SH-SY5Y (cell line): ENCODE measurements around the gene YAP1.

Experiments used
- GATA2 ChIP-seq: IDR thresholded peaks from 2 replicates; pipeline ENCODE4 v1.6.1; 2011; ENCODE audit warnings: mild to moderate bottlenecking, low read depth, low read length
- GATA3 ChIP-seq: IDR thresholded peaks from 2 replicates; pipeline ENCODE4 v1.6.1; 2011; ENCODE audit warnings: low read depth, mild to moderate bottlenecking, low read length, moderate library complexity

- TF ChIP-seq GATA2 (no peak), GATA3 (no peak)
These were observed 155.9 kb downstream of the YAP1 start for GRCh38 chr11:102266099-102266498.
